NCI-H2029 treated with DMSO at 0.1 percent for 48 hours (cell line): Measurements from ENCODE around the gene AUTS2.

Source experiments
- DNase-seq: peaks from one replicate; lab custom pipeline; 2025; lab: John Stamatoyannopoulos, UW

Gene AUTS2

GRCh38 chr7:70777251-70777650, 1179.0 kb downstream of the AUTS2 start:
- no peak for DNase-seq

- DNase-seq, result no peak
Observed at GRCh38 chr7:70778585-70778984, 1180.3 kb downstream of the AUTS2 start.

GRCh38 chr7:70779321-70779720, 1181.0 kb downstream of the AUTS2 start:
- no peak for DNase-seq

GRCh38 chr7:70781922-70782311, 1183.6 kb downstream of the AUTS2 start:
- no peak for DNase-seq

GRCh38 chr7:70782796-70783195, 1184.5 kb downstream of the AUTS2 start:
- DNase-seq, result no peak

- DNase-seq, result no peak
Observed at GRCh38 chr7:70785427-70785826, 1187.2 kb downstream of the AUTS2 start.

- no peak for DNase-seq
Observed at GRCh38 chr7:70786076-70786475, 1187.8 kb downstream of the AUTS2 start.

GRCh38 chr7:70787286-70787685, 1189.0 kb downstream of the AUTS2 start:
- DNase-seq, result no peak

- DNase-seq, result no peak
Observed at GRCh38 chr7:70787771-70788170, 1189.5 kb downstream of the AUTS2 start.

- DNase-seq, result no peak
Observed at GRCh38 chr7:70788276-70788675, 1190.0 kb downstream of the AUTS2 start.

- DNase-seq, result no peak
Observed at GRCh38 chr7:70789481-70790214, 1191.4 kb downstream of the AUTS2 start.

- no peak for DNase-seq
Observed at GRCh38 chr7:70790215-70791073, 1192.2 kb downstream of the AUTS2 start.

- DNase-seq, result no peak
Observed at GRCh38 chr7:70791341-70791740, 1193.1 kb downstream of the AUTS2 start.

GRCh38 chr7:70793060-70793459, 1194.8 kb downstream of the AUTS2 start:
- no peak for DNase-seq

- DNase-seq, result no peak
Observed at GRCh38 chr7:70793821-70794220, 1195.5 kb downstream of the AUTS2 start.

GRCh38 chr7:70794962-70795361, 1196.7 kb downstream of the AUTS2 start:
- no peak for DNase-seq

GRCh38 chr7:70795948-70796347, 1197.7 kb downstream of the AUTS2 start:
- DNase-seq, result no peak

GRCh38 chr7:70797109-70797514, 1198.8 kb downstream of the AUTS2 start:
- no peak for DNase-seq

GRCh38 chr7:70799841-70800405, 1201.6 kb downstream of the AUTS2 start:
- no peak for DNase-seq

GRCh38 chr7:70805360-70805759, 1207.1 kb downstream of the AUTS2 start:
- no peak for DNase-seq

- no peak for DNase-seq
Observed at GRCh38 chr7:70807650-70808049, 1209.4 kb downstream of the AUTS2 start.

GRCh38 chr7:70808876-70809275, 1210.6 kb downstream of the AUTS2 start:
- DNase-seq, result no peak

GRCh38 chr7:70810558-70811139, 1212.4 kb downstream of the AUTS2 start:
- DNase-seq, result no peak
